Chondrocyte (in vitro differentiated cells): ENCODE measurements around the gene ATG10. TPM values are rescaled to one million over a fixed set of nuclear protein-coding genes. Genes with fewer than 3 reads are reported as not detected.

Experiments used
- DNase-seq: peaks from one replicate; pipeline ENCODE4 v3.0.0; 2021; ENCODE audit warnings: mixed read lengths, low spot score
- H3K27ac Mint-ChIP-seq: one replicate; pipeline ENCODE4 v1.8.0; 2021; ENCODE audit warnings: mild to moderate bottlenecking, moderate library complexity, mixed read lengths; ENCODE audit not compliant: unreplicated experiment
- H3K27me3 Mint-ChIP-seq: 2 replicates; pipeline ENCODE4 v1.8.0; 2021; ENCODE audit warnings: low read depth, mixed read lengths
- H3K36me3 Mint-ChIP-seq: 2 replicates; pipeline ENCODE4 v1.8.0; 2021; ENCODE audit warnings: low read depth, mixed read lengths
- H3K4me1 Mint-ChIP-seq: 2 replicates; pipeline ENCODE4 v1.8.0; 2021; ENCODE audit warnings: low read depth, mild to moderate bottlenecking, mixed read lengths
- H3K4me3 Mint-ChIP-seq: one replicate; pipeline ENCODE4 v1.8.0; 2021; ENCODE audit warnings: mild to moderate bottlenecking, moderate library complexity, mixed read lengths; ENCODE audit not compliant: unreplicated experiment
- H3K9me3 Mint-ChIP-seq: 2 replicates; pipeline ENCODE4 v1.8.0; 2021; ENCODE audit warnings: low read depth, mixed read lengths
- CTCF ChIP-seq: fragments of 200-600 bp; sonication (generic); IDR thresholded peaks from 2 replicates; pipeline ENCODE4 v1.5.0; 2021; ENCODE audit warnings: antibody characterized with exemption, mild to moderate bottlenecking, moderate library complexity
- total RNA-seq: library from RNA; stranded (reverse); gene quantifications from 3 replicates; pipeline ENCODE4 v1.2.1, GENCODE V29; 2021

Gene ATG10
- total RNA-seq, 1 donor from 2014 or later: 6.4 TPM

GRCh38 chr5:81936066-81936465, 35.8 kb upstream of the ATG10 start:
- H3K27me3 Mint-ChIP-seq: no peaks in the 10 kb centered on the region
- no peak overlapping the region for H3K4me3 Mint-ChIP-seq
- H3K4me1 Mint-ChIP-seq: no peaks in the 10 kb centered on the region
- peaks cover 2% of the 10 kb centered on the region for H3K36me3 Mint-ChIP-seq
- H3K9me3 Mint-ChIP-seq: peaks cover 6% of the 10 kb centered on the region
- H3K27ac Mint-ChIP-seq: no peak overlapping the region
- TF ChIP-seq CTCF: no peak
- no peak for DNase-seq

GRCh38 chr5:81936750-81937149, 35.1 kb upstream of the ATG10 start:
- H3K4me1 Mint-ChIP-seq: no peaks in the 10 kb centered on the region
- peaks cover 4% of the 10 kb centered on the region for H3K36me3 Mint-ChIP-seq
- H3K27ac Mint-ChIP-seq: no peak overlapping the region
- TF ChIP-seq CTCF: no peak
- peaks cover 12% of the 10 kb centered on the region for H3K9me3 Mint-ChIP-seq
- no peaks in the 10 kb centered on the region for H3K27me3 Mint-ChIP-seq
- no peak overlapping the region for H3K4me3 Mint-ChIP-seq
- DNase-seq: no peak

GRCh38 chr5:81942746-81943145, 29.1 kb upstream of the ATG10 start:
- DNase-seq: no peak
- Mint-ChIP-seq H3K27ac (no peak overlapping the region), H3K27me3 (no peaks in the 10 kb centered on the region), H3K36me3 (peaks cover 9% of the 10 kb centered on the region), H3K9me3 (peaks cover 24% of the 10 kb centered on the region), H3K4me3 (no peak overlapping the region), H3K4me1 (no peaks in the 10 kb centered on the region)
- no peak for TF ChIP-seq CTCF

GRCh38 chr5:81948349-81948748, 23.5 kb upstream of the ATG10 start:
- peaks cover 1% of the 10 kb centered on the region for H3K9me3 Mint-ChIP-seq
- no peak for TF ChIP-seq CTCF
- no peak overlapping the region for H3K4me3 Mint-ChIP-seq
- no peak overlapping the region for H3K27ac Mint-ChIP-seq
- no peak for DNase-seq
- peaks cover 19% of the 10 kb centered on the region for H3K4me1 Mint-ChIP-seq
- no peaks in the 10 kb centered on the region for H3K36me3 Mint-ChIP-seq
- H3K27me3 Mint-ChIP-seq: no peaks in the 10 kb centered on the region

- DNase-seq: no peak
- Mint-ChIP-seq H3K9me3 (no peaks in the 10 kb centered on the region), H3K4me1 (peaks cover 19% of the 10 kb centered on the region), H3K4me3 (no peak overlapping the region), H3K36me3 (no peaks in the 10 kb centered on the region), H3K27ac (peak overlapping the region; percentile 61), H3K27me3 (no peaks in the 10 kb centered on the region)
- no peak for TF ChIP-seq CTCF
Observed at GRCh38 chr5:81949462-81949861, 22.4 kb upstream of the ATG10 start.
